CD1c-positive myeloid dendritic cell (primary cell): ENCODE results near the gene HMBS.
"Not testable (repeated sequence)": the region's sequence is repeated elsewhere in the genome, so short reads cannot be mapped to it uniquely, and the experiment has no call there.

ENCODE experiments used
- DNase-seq: peaks from one replicate; pipeline ENCODE4 v3.0.0-alpha.2; 2016; ENCODE audit errors: extremely low spot score

The HMBS gene

DNA sequence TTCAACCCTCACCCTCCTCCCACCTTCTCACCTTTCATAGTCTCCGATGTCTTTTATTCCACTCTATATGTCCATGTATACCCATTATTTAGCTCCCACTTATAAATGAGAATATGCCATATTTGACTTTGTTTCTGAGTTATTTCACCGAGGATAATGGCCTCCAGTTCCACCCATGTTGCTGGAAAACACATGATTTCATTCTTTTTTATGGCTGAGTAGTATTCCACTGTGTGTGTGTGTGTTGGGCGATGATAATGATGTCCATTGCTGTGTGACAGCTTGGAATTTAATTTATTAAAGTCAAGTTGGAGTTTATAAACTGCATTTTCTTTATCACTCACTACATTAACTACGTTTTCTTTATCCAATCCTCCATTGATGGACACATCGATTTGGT is 33.5 kb downstream of the HMBS start:
- DNase-seq: no peak

DNA sequence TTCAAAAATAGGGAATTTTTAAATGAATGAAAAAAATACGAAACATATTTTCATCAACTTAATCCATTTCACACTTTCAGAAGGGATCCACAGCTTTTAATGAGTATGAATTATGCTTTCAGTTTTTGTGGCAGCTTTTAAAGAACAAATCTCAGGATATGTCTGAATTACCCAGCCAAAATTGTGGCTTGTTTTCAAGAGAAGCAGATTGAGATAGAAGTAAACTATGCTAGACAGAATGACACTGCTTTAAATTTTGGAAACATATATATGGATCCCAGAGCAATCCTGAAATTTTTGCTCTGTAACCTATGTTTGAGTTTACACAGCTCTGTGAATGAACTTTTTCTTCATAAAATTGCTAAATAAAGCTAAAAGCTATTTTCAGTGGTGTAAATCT is 34.3 kb downstream of the HMBS start:
- no peak for DNase-seq

DNA sequence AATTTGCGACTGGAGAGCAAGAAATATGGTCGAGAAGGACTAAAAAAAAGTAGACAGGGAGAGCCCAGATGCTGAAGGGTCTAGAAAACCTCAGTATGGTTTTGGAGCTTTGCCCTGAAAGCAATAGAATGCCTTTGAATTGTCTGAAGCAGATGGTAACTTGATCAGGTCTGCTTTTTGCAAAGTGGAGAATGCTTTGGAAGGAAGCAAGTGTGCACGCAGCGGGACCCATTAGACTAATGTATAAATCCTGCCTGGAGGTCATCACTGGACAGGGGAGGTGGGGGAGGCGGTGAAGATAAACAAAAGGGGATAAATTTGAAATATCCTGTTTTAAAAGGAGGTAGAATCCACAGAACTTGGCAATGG is 35.9 kb downstream of the HMBS start:
- no peak for DNase-seq

DNA sequence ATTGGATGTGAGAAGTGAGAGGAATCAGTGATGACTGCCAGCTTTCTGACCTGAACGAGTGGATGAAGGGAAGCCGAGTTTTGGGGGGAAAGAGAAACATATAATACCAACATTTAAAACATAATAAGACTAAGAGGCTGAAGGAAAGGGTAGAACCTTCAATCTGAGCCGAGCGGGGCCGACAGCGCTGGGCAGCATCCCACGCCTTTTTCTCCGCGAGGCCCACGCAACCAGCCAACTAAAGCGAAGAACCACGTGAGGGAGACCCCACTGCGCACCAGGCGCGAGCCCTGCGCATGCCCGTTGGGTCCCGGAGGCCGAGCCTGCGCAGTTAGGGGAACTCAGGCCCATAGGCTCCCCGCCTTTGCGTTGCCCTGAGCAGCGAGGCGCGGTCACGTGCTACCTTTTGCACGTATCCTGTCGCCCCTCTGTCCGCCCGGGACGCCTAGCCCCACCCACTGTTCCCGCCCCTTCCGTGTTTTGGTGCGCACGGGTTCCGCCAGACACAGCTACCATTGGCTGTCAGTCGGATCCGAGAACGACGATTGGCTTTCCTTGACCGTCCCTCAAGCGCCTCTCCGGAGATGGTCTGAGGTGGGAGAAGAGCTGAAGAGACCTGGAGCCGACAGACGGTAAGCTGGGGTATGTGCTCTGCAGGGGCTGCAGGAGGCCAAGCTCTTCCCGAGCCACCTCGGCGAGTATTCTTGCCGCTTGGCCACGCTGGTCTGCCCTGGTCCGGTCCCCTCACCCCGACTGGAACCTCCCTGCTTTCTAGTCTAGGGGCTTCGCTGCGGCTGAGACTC is 36.5 kb downstream of the HMBS start, which contains the start of gene HINFP:
HINFP (plus strand) TSS at position 573 of the 803 bp plus-strand sequence. CDS start 5,365 bp downstream, outside the sequence.
- peak; percentile 99 for DNase-seq

DNA sequence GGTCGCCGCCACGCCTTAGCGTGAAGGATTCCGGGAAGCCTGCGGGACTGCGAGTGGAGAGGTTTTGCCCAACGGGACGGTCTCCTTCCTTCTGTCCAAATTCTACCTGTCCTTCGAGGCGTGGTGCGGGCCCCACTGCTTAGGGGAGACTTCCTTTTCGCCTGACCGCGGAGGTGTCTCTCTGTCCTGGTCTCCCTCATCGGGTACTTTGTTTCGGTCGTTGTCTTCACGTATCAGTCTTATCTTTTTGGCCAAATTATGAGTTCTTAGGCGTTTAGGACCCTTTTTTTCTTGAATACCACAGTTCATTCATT is 37.1 kb downstream of the HMBS start:
- no peak for DNase-seq

DNA sequence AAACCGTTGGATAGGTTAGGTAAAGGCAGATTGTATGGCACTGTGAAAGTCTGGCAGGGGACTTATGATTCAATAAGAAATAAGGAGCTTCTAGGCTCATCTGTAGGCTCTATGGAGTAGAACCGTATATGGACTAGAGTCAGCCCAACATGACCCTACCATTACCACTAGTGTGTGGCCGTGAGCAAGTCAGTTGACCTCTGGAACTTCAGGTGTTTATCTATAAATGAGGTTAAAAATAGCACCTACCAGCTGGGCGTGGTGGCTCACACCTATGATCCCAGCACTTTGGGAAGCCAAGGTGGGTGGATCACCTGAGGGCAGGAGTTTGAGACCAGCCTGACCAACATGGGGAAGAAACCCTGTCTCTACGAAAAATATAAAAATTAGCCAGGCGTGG is 41.1 kb downstream of the HMBS start:
- DNase-seq: no peak

DNA sequence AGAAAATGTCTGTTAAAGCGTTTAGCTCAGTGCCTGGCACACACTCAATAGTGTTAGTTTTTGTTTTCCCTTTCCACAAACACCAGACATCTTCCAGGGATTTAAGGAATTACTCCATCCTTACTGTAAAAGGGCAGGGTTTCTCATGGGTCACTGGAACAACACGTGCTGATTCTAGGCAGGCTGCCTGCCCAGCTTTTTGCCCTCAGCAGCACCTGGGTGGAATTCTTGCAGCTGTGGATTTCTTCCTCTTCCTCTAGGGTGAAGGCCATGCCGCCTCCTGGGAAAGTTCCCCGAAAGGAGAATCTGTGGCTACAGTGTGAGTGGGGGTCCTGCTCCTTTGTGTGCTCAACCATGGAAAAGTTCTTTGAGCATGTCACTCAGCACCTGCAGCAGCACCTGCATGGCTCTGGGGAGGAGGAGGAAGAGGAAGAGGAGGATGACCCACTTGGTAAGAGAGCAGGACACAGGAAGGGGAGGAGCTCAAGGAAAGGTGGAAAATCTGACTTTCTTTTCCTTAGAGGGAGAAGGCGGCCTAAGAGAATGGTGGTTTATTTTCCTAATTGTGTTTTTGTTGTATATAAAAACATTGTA is 42.1 kb downstream of the HMBS start:
- no peak for DNase-seq

DNA sequence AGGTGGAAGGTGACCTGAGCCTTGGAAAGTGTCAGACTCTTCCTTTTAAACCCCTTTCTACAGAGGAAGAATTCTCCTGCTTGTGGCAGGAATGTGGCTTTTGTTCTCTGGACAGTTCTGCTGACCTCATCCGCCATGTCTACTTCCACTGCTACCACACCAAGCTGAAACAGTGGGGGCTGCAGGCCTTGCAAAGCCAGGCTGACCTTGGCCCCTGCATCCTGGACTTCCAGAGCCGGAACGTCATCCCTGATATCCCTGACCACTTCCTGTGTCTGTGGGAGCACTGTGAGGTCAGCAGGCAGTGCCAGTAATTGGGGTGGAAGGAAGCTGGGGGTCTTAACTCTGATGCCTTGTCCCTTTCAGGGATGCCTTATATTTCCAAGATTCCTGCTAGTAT is 46.0 kb downstream of the HMBS start:
- DNase-seq: no peak

DNA sequence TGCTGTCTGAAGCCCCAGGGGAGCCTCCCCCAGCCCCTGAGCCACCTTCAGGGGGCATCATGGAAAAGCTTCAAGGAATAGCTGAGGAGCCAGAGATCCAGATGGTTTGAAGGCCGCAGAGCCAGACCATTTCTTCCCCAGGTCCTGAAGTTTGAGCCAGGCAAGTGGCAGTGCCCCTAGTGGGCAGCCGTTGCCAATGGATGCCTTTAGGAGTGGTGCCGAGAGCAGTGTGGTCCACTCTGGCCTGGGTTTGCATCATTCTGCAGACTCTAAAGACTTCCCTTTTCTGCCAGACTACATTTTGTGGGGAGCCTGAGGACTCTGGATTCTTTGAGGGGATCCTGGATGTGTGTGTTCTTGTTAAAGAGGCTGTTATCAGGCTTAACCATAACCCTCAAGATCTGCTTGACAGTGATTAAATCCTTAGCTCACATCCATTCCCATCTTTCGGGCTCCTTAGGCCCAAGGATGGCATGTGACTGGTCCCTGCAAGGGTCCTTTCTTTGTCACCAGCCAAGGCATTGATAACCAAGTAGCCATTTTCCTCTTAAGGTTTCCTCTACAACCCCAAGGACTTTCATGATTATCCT is 49.8 kb downstream of the HMBS start:
- DNase-seq: peak; percentile 60

DNA sequence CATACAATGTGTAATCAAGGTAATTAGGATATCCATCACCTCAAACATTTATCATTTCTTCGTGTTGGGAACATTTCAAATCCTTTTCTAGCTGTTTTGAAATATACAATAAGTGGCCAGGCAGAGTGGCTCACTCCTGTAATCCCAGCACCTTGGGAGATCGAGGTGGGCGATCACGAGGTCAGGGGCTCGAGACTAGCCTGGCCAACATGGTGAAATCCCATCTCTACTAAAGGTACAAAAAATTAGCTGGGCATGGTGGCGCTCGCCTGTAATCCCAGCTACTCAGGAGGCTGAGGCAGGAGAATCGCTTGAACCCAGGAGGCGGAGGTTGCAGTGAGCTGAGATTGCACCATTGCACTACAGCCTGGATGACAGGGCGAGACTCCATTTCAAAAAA is 54.6 kb downstream of the HMBS start:
- DNase-seq: not testable (repeated sequence)
